ENCODE measurements around the gene CDH23.

Gene CDH23

GRCh38 chr10:71406878-71407277 lies 10.2 kb downstream of the CDH23 start:
- no peak overlapping the region for H3K4me2 ChIP-seq (ENCODE audit: low read depth, low read length)
- no peak overlapping the region for H2AFZ ChIP-seq (ENCODE audit: low read length)
- no peak overlapping the region for H3K27ac ChIP-seq (ENCODE audit: low read length)
- DNase-seq, result no peak
- no peaks in the 10 kb centered on the region for H3K9me3 ChIP-seq (replicated peaks; ENCODE audit: insufficient read depth, low read length)
- H3K27me3 ChIP-seq (replicated peaks; ENCODE audit: insufficient read depth, low read length), result peaks cover 24% of the 10 kb centered on the region
- no peaks in the 10 kb centered on the region for H3K79me2 ChIP-seq (ENCODE audit: low read length)
- TF ChIP-seq EZH2phosphoT487 (IDR thresholded peaks at IDR 0.05; ENCODE audit: low read length), result no peak
- no peak for TF ChIP-seq EZH2 (optimal IDR thresholded peaks at IDR 0.05; ENCODE audit: low read depth, low read length)
- no peak for TF ChIP-seq CTCF (IDR thresholded peaks at IDR 0.05; ENCODE audit: low read length)
- no peak overlapping the region for H3K4me3 ChIP-seq (ENCODE audit: low read length)
- no peaks in the 10 kb centered on the region for H3K9me2 ChIP-seq (replicated peaks; ENCODE audit: insufficient read depth, low read length)
- no peaks in the 10 kb centered on the region for H3K4me1 ChIP-seq (ENCODE audit: low read length)
- no peaks in the 10 kb centered on the region for H3K36me3 ChIP-seq (replicated peaks; ENCODE audit: insufficient read depth, low read length)
- no peaks in the 10 kb centered on the region for H4K20me1 ChIP-seq (ENCODE audit: insufficient read depth, low read length)
- no peaks in the 10 kb centered on the region for H3F3A ChIP-seq (ENCODE audit: insufficient read depth, low read length)
- no peak overlapping the region for H3K9ac ChIP-seq (ENCODE audit: low read length)

- Histone ChIP-seq H3K4me1 (ENCODE audit: low read length) (no peaks in the 10 kb centered on the region), H3K9ac (ENCODE audit: low read length) (no peak overlapping the region), H3K9me2 (replicated peaks; ENCODE audit: insufficient read depth, low read length) (no peaks in the 10 kb centered on the region), H3K9me3 (replicated peaks; ENCODE audit: insufficient read depth, low read length) (no peaks in the 10 kb centered on the region), H3K4me3 (ENCODE audit: low read length) (no peak overlapping the region), H3K27ac (ENCODE audit: low read length) (no peak overlapping the region), H4K20me1 (ENCODE audit: insufficient read depth, low read length) (no peaks in the 10 kb centered on the region), H2AFZ (ENCODE audit: low read length) (no peak overlapping the region), H3K4me2 (ENCODE audit: low read depth, low read length) (no peak overlapping the region), H3K79me2 (ENCODE audit: low read length) (no peaks in the 10 kb centered on the region), H3K36me3 (replicated peaks; ENCODE audit: insufficient read depth, low read length) (no peaks in the 10 kb centered on the region), H3K27me3 (replicated peaks; ENCODE audit: insufficient read depth, low read length) (peaks cover 16% of the 10 kb centered on the region), H3F3A (ENCODE audit: insufficient read depth, low read length) (no peaks in the 10 kb centered on the region)
- no peak for DNase-seq
- no peak for TF ChIP-seq EZH2 (optimal IDR thresholded peaks at IDR 0.05; ENCODE audit: low read depth, low read length)
Observed at GRCh38 chr10:71408436-71409225, 11.9 kb downstream of the CDH23 start.

GRCh38 chr10:71409516-71410104 lies 12.9 kb downstream of the CDH23 start:
- no peak overlapping the region for H3K9ac ChIP-seq (ENCODE audit: low read length)
- no peaks in the 10 kb centered on the region for H3F3A ChIP-seq (ENCODE audit: insufficient read depth, low read length)
- DNase-seq, result no peak
- no peaks in the 10 kb centered on the region for H3K36me3 ChIP-seq (replicated peaks; ENCODE audit: insufficient read depth, low read length)
- no peak overlapping the region for H3K4me3 ChIP-seq (ENCODE audit: low read length)
- no peak overlapping the region for H2AFZ ChIP-seq (ENCODE audit: low read length)
- H3K4me2 ChIP-seq (ENCODE audit: low read depth, low read length), result no peak overlapping the region
- no peaks in the 10 kb centered on the region for H4K20me1 ChIP-seq (ENCODE audit: insufficient read depth, low read length)
- peaks cover 7% of the 10 kb centered on the region; the same call in 1 of the 2 replicates for H3K27me3 ChIP-seq (replicated peaks; ENCODE audit: insufficient read depth, low read length)
- no peaks in the 10 kb centered on the region for H3K79me2 ChIP-seq (ENCODE audit: low read length)
- H3K9me3 ChIP-seq (replicated peaks; ENCODE audit: insufficient read depth, low read length), result no peaks in the 10 kb centered on the region
- no peak for TF ChIP-seq CTCF (IDR thresholded peaks at IDR 0.05; ENCODE audit: low read length)
- no peak for TF ChIP-seq EZH2phosphoT487 (IDR thresholded peaks at IDR 0.05; ENCODE audit: low read length)
- TF ChIP-seq EZH2 (optimal IDR thresholded peaks at IDR 0.05; ENCODE audit: low read depth, low read length), result no peak
- no peaks in the 10 kb centered on the region for H3K9me2 ChIP-seq (replicated peaks; ENCODE audit: insufficient read depth, low read length)
- no peaks in the 10 kb centered on the region for H3K4me1 ChIP-seq (ENCODE audit: low read length)
- H3K27ac ChIP-seq (ENCODE audit: low read length), result no peak overlapping the region

- H4K20me1 ChIP-seq (ENCODE audit: insufficient read depth, low read length), result no peaks in the 10 kb centered on the region
- H3F3A ChIP-seq (ENCODE audit: insufficient read depth, low read length), result no peaks in the 10 kb centered on the region
- TF ChIP-seq CTCF (IDR thresholded peaks at IDR 0.05; ENCODE audit: low read length), result no peak
- no peak for TF ChIP-seq EZH2 (optimal IDR thresholded peaks at IDR 0.05; ENCODE audit: low read depth, low read length)
- no peak for TF ChIP-seq EZH2phosphoT487 (IDR thresholded peaks at IDR 0.05; ENCODE audit: low read length)
- no peaks in the 10 kb centered on the region for H3K9me2 ChIP-seq (replicated peaks; ENCODE audit: insufficient read depth, low read length)
- no peak overlapping the region for H3K9ac ChIP-seq (ENCODE audit: low read length)
- H3K27me3 ChIP-seq (replicated peaks; ENCODE audit: insufficient read depth, low read length), result no peaks in the 10 kb centered on the region
- no peaks in the 10 kb centered on the region for H3K9me3 ChIP-seq (replicated peaks; ENCODE audit: insufficient read depth, low read length)
- no peak overlapping the region for H3K27ac ChIP-seq (ENCODE audit: low read length)
- no peak overlapping the region for H3K4me2 ChIP-seq (ENCODE audit: low read depth, low read length)
- no peak overlapping the region for H3K4me3 ChIP-seq (ENCODE audit: low read length)
- no peak overlapping the region for H2AFZ ChIP-seq (ENCODE audit: low read length)
- H3K79me2 ChIP-seq (ENCODE audit: low read length), result no peaks in the 10 kb centered on the region
- DNase-seq, result no peak
- no peaks in the 10 kb centered on the region for H3K36me3 ChIP-seq (replicated peaks; ENCODE audit: insufficient read depth, low read length)
- H3K4me1 ChIP-seq (ENCODE audit: low read length), result no peaks in the 10 kb centered on the region
Observed at GRCh38 chr10:71413581-71413980, 16.9 kb downstream of the CDH23 start.

All from MM.1S (cell line).